Measurements from ENCODE around the gene DDA1.

Gene DDA1

GRCh38 chr19:17332677-17333581 is 23.6 kb downstream of the DDA1 start:
- Histone ChIP-seq H3K27ac (no peak overlapping the region), H3K36me3 (ENCODE audit: insufficient read depth, low read length) (peaks cover 5% of the 10 kb centered on the region), H3K9ac (ENCODE audit: insufficient read length) (no peak overlapping the region), H3K4me3 (no peak overlapping the region), H3K9me3 (ENCODE audit: low read depth, low read length) (no peaks in the 10 kb centered on the region)
- DNase-seq (ENCODE audit: low read depth, low spot score), result no peak
- TF ChIP-seq EZH2 (IDR thresholded peaks at IDR 0.05), result no peak

DNA sequence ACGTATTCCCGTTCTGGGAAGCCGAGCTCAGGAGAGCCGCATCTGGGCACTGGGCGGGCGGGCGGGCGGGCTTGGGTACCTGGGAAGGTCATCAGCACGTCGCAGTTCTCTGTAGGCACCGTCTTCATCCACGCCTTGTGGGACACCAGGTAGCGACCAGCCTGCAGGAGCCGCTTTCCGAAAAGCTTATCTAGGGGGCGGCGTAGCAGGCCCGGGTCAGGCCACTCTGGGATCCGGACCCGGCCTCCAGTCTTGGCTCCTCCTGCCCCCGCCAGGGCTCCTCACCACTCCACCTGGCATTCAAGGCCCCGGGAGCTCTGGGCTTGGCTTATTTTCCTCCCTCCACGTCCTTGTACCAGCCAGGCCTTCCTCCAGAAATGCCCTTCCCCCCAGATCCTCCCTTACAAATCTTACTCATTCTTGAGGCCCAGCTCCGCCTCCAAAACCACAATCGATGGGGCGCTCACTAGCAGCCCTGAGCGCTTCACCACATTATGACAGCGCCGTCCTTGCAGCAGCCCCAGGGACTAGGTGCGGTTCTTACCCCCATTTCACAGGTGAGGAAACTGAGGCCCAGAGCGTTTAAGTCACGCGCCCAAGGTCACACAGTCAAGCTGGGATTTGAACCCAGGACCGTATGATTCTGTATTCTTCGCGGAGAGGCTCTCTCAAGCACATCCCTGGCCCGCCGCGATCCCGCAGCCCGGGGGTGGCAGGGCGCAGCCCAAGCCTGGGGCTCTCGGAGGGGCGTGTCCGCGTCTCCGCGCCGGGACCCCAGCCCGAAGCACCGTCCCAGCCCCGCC is 24.4 kb downstream of the DDA1 start:
- peak; percentile 30 for DNase-seq (ENCODE audit: low read depth, low spot score)
- Histone ChIP-seq H3K9me3 (ENCODE audit: low read depth, low read length) (no peaks in the 10 kb centered on the region), H3K9ac (ENCODE audit: insufficient read length) (peak overlapping the region; percentile 87), H3K27ac (no peak overlapping the region), H3K36me3 (ENCODE audit: insufficient read depth, low read length) (peaks cover 5% of the 10 kb centered on the region), H3K4me3 (peak overlapping the region; percentile 91)
- TF ChIP-seq FOXP2 (optimal IDR thresholded peaks at IDR 0.05; ENCODE audit: control extremely low read depth, extremely low read length, insufficient read depth) (no peak), EZH2 (IDR thresholded peaks at IDR 0.05) (no peak), POLR2AphosphoS5 (IDR thresholded peaks at IDR 0.05; ENCODE audit: borderline replicate concordance, low read depth, low read length) (peak; percentile 37; the same call in 1 of the 2 replicates)

DNA sequence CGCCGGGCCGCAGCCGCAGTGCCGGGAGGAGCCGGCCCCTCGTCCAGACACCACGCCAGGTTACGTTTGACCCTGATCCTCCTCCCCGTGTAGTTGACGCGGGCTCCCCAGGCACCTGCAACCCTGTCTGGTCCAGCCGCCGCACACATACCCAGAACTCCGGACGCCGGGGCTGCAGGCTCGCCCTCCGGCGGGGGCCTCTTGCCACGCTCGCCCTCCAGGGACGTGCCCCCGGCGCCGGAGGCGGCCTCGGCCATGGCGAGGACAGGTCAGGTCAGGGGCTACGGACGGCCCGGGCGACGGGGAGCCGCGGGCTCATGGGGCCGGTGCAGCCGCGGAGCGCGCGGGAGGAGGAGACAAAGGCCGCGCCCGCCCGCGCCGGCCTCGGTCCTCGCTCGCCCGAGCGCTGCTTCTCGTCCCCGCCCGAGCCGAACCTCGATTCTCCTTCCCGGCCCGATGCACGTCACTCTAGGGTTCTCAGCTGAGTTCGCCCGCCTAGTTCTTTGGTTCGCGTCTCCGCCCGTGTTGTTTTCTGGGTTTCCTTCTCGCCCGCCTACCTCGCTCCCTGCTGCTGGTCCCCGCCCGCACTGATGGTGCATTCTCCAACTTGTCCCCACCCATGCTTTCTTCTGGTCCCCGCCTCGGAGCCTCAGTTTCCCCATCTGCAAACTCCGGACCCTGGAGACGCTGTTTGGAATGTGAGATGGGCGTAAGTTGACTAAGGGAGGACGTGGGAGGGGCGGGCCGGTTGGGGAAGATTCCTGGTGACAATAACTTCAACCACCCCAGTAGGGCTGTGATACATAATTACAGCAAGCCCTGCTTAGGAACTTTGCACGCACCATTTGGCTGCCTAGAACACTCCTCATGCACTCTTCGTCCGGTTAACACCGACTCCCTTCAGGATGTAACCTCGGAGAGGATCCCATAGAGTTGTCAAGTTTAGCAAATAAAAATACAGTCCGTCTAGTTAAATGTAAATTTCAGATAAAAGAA is 25.3 kb downstream of the DDA1 start, which contains the start of gene ANO8:
Gene ANO8, minus strand, starts transcription at position 442 of the 996 bp plus-strand sequence. Its CDS starts 185 bp downstream, at position 257.
- Histone ChIP-seq H3K4me3 (peak within 1 kb of the TSS; percentile 91), H3K27ac (peak within 1 kb of the TSS; percentile 7; the same call in 1 of the 2 replicates), H3K9me3 (ENCODE audit: low read depth, low read length) (no peaks in the 10 kb centered on the region), H3K9ac (ENCODE audit: insufficient read length) (peak within 1 kb of the TSS; percentile 87), H3K36me3 (ENCODE audit: insufficient read depth, low read length) (peaks cover 5% of the 10 kb centered on the region)
- TF ChIP-seq FOXP2 (optimal IDR thresholded peaks at IDR 0.05; ENCODE audit: control extremely low read depth, extremely low read length, insufficient read depth), result peak; percentile 77
- TF ChIP-seq POLR2AphosphoS5 (IDR thresholded peaks at IDR 0.05; ENCODE audit: borderline replicate concordance, low read depth, low read length), result peak; percentile 63; the same call in 1 of the 2 replicates
- no peak for TF ChIP-seq EZH2 (IDR thresholded peaks at IDR 0.05)
- DNase-seq (ENCODE audit: low read depth, low spot score), result peak; percentile 92

DNA sequence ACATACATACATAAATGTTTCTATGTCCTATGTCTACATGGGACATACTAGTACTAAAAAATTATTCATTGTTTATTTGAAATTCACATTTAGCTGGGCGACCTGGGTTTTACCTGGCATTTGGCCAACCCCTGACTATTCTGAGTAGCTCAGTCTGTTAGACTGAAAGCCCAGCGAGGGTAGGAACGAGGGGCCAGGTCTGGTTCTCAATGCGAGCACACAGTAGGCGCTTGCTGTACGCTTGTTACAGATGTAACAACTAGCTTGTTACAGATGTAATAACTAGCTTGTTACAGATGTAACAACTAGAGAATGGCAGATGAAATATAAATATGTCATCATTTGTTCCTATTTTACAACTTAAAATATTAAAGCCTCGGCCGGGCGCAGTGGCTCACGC is 26.2 kb downstream of the DDA1 start:
- H3K9ac ChIP-seq (ENCODE audit: insufficient read length), result no peak overlapping the region

GRCh38 chr19:17336872-17337674 is 27.7 kb downstream of the DDA1 start, which contains the start of gene GTPBP3:
Gene GTPBP3 (plus strand): TSS chr19:17337553. CDS start chr19:17337612, 59 bp downstream.
- H3K9me3 ChIP-seq (ENCODE audit: low read depth, low read length), result no peaks in the 10 kb centered on the region
- peaks cover 5% of the 10 kb centered on the region for H3K36me3 ChIP-seq (ENCODE audit: insufficient read depth, low read length)
- DNase-seq (ENCODE audit: low read depth, low spot score), result peak; percentile 97
- no peak for TF ChIP-seq EZH2 (IDR thresholded peaks at IDR 0.05)
- TF ChIP-seq FOXP2 (optimal IDR thresholded peaks at IDR 0.05; ENCODE audit: control extremely low read depth, extremely low read length, insufficient read depth), result no peak
- peak; percentile 91 for TF ChIP-seq POLR2AphosphoS5 (IDR thresholded peaks at IDR 0.05; ENCODE audit: borderline replicate concordance, low read depth, low read length)
- peak within 1 kb of the TSS; percentile 89 for H3K27ac ChIP-seq
- H3K4me3 ChIP-seq, result peak within 1 kb of the TSS; percentile 94
- H3K9ac ChIP-seq (ENCODE audit: insufficient read length), result peak within 1 kb of the TSS; percentile 82

More for the DNA sequence above, 26.2 kb downstream of the DDA1 start:
- Histone ChIP-seq H3K9me3 (ENCODE audit: low read depth, low read length) (no peaks in the 10 kb centered on the region), H3K27ac (no peak overlapping the region), H3K4me3 (no peak overlapping the region), H3K36me3 (ENCODE audit: insufficient read depth, low read length) (peaks cover 5% of the 10 kb centered on the region)
- DNase-seq (ENCODE audit: low read depth, low spot score), result no peak
- TF ChIP-seq EZH2 (IDR thresholded peaks at IDR 0.05), result no peak
- TF ChIP-seq FOXP2 (optimal IDR thresholded peaks at IDR 0.05; ENCODE audit: control extremely low read depth, extremely low read length, insufficient read depth), result no peak
- TF ChIP-seq POLR2AphosphoS5 (IDR thresholded peaks at IDR 0.05; ENCODE audit: borderline replicate concordance, low read depth, low read length), result no peak

- no peak overlapping the region for H3K27ac ChIP-seq
- peaks cover 4% of the 10 kb centered on the region for H3K36me3 ChIP-seq (ENCODE audit: insufficient read depth, low read length)
- peak overlapping the region; percentile 82 for H3K9ac ChIP-seq (ENCODE audit: insufficient read length)
- H3K4me3 ChIP-seq, result peak overlapping the region; percentile 94
- DNase-seq (ENCODE audit: low read depth, low spot score), result no peak
- H3K9me3 ChIP-seq (ENCODE audit: low read depth, low read length), result no peaks in the 10 kb centered on the region
- no peak for TF ChIP-seq EZH2 (IDR thresholded peaks at IDR 0.05)
- no peak for TF ChIP-seq POLR2AphosphoS5 (IDR thresholded peaks at IDR 0.05; ENCODE audit: borderline replicate concordance, low read depth, low read length)
- TF ChIP-seq FOXP2 (optimal IDR thresholded peaks at IDR 0.05; ENCODE audit: control extremely low read depth, extremely low read length, insufficient read depth), result no peak
Measured at GRCh38 chr19:17337675-17338432, 28.5 kb downstream of the DDA1 start.

Measured in SK-N-MC (cell line).